Measurements from ENCODE around the gene SATL1. TPM values are rescaled to one million over a fixed set of nuclear protein-coding genes. Genes with fewer than 3 reads are reported as not detected.

SATL1 gene
- total and polyA plus RNA-seq, 2 of the 13 experiments (the other 11 are each of a cell fraction or from before 2014, with no cell fraction given) = not detected

DNA sequence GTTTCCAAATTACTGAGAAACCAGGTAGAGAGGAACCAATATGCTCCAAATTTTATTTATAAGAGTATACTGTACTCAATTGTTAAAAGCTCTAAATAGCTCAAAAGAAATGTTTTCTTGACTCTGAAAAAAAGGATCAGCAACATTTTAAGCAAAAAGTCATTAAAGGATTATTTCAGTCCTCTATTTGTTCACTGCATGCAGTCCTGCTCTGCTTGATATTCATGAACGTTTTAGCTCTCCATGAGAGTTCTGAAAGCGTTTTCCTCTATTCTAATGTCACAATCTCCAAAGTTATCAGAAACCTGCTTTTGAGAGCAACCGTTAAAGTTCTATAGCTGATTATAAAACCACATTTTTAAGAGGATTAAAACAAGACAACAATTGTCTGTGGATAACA, 129.4 kb downstream of the SATL1 start:
- no peaks in the 10 kb centered on the region for H4K20me1 ChIP-seq (ENCODE audit: insufficient read depth, low read length)

More for the DNA sequence above, 129.4 kb downstream of the SATL1 start:
- Histone ChIP-seq H3K4me1 (ENCODE audit: insufficient read depth, low read length) (peaks cover 7% of the 10 kb centered on the region), H3K27ac (ENCODE audit: extremely low read length, insufficient read depth, low read length) (no peak overlapping the region), H3K27me3 (ENCODE audit: control insufficient read depth in 1 of 2, insufficient read depth in 2 of 2, low read length in 2 of 2) (no peaks in the 10 kb centered on the region), H3K4me3 (replicated peaks in 1 of 3; ENCODE audit: insufficient read depth in 1 of 3, low read depth in 2 of 3, low read length in 3 of 3) (no peak overlapping the region), H3K4me2 (ENCODE audit: low read depth, low read length) (no peak overlapping the region), H3K9me3 (ENCODE audit: low read length) (no peaks in the 10 kb centered on the region), H3K9ac (ENCODE audit: insufficient read depth, low read depth, low read length) (no peak overlapping the region), H3K79me2 (ENCODE audit: insufficient read depth, low read length) (no peaks in the 10 kb centered on the region), H3K36me3 (replicated peaks in 1 of 2; ENCODE audit: control insufficient read depth in 1 of 2, insufficient read depth in 2 of 2, low read length in 2 of 2) (no peaks in the 10 kb centered on the region), H2AFZ (ENCODE audit: low read length) (no peak overlapping the region)
- intact Hi-C loops (cut with micrococcal nuclease; ENCODE audit: unreplicated experiment) (no loop called here), in situ Hi-C loops (cut with HindIII; ENCODE audit: extremely low pct_ligation_motif_present, low pct_unique_long_range_greater_than_20kb) (loop anchor here (10.0 kb wide), 1 partner anchor 431 kb away; no protein-coding TSS in a partner anchor)
- no TSS peak for BruUV-seq (replicated peaks)
- CTCF ChIA-PET (ENCODE audit: low intra/inter-chr PET ratio, low total read pairs) = no interaction called here
- DNase-seq (ENCODE audit: low spot score) (no peak), FAIRE-seq (no peak), ATAC-seq (no peak)
- 0% methylated on average over 3 of the region's 3 CpGs for WGBS (ENCODE audit: low lambda C conversion rate)
- TF ChIP-seq AFF4 (CRISPR knock-in tag; IDR thresholded peaks at IDR 0.05) (no peak), CBX1 (IDR thresholded peaks at IDR 0.05; ENCODE audit: low read depth) (no peak), ZNF569 (CRISPR knock-in tag; IDR thresholded peaks at IDR 0.05; ENCODE audit: borderline replicate concordance) (no peak), RAD51 (IDR thresholded peaks at IDR 0.05; ENCODE audit: borderline replicate concordance) (no peak), RFXAP (CRISPR knock-in tag; IDR thresholded peaks at IDR 0.05; ENCODE audit: borderline replicate concordance) (no peak), ZNF3 (CRISPR knock-in tag; IDR thresholded peaks at IDR 0.05) (no peak), HDAC6 (IDR thresholded peaks at IDR 0.05; ENCODE audit: low read depth, low read length) (no peak), TSC22D2 (CRISPR knock-in tag; IDR thresholded peaks at IDR 0.05; ENCODE audit: borderline replicate concordance) (no peak), TCF7 (IDR thresholded peaks at IDR 0.05; ENCODE audit: low read depth) (no peak)
- TF ChIP-seq, protein P1, sequence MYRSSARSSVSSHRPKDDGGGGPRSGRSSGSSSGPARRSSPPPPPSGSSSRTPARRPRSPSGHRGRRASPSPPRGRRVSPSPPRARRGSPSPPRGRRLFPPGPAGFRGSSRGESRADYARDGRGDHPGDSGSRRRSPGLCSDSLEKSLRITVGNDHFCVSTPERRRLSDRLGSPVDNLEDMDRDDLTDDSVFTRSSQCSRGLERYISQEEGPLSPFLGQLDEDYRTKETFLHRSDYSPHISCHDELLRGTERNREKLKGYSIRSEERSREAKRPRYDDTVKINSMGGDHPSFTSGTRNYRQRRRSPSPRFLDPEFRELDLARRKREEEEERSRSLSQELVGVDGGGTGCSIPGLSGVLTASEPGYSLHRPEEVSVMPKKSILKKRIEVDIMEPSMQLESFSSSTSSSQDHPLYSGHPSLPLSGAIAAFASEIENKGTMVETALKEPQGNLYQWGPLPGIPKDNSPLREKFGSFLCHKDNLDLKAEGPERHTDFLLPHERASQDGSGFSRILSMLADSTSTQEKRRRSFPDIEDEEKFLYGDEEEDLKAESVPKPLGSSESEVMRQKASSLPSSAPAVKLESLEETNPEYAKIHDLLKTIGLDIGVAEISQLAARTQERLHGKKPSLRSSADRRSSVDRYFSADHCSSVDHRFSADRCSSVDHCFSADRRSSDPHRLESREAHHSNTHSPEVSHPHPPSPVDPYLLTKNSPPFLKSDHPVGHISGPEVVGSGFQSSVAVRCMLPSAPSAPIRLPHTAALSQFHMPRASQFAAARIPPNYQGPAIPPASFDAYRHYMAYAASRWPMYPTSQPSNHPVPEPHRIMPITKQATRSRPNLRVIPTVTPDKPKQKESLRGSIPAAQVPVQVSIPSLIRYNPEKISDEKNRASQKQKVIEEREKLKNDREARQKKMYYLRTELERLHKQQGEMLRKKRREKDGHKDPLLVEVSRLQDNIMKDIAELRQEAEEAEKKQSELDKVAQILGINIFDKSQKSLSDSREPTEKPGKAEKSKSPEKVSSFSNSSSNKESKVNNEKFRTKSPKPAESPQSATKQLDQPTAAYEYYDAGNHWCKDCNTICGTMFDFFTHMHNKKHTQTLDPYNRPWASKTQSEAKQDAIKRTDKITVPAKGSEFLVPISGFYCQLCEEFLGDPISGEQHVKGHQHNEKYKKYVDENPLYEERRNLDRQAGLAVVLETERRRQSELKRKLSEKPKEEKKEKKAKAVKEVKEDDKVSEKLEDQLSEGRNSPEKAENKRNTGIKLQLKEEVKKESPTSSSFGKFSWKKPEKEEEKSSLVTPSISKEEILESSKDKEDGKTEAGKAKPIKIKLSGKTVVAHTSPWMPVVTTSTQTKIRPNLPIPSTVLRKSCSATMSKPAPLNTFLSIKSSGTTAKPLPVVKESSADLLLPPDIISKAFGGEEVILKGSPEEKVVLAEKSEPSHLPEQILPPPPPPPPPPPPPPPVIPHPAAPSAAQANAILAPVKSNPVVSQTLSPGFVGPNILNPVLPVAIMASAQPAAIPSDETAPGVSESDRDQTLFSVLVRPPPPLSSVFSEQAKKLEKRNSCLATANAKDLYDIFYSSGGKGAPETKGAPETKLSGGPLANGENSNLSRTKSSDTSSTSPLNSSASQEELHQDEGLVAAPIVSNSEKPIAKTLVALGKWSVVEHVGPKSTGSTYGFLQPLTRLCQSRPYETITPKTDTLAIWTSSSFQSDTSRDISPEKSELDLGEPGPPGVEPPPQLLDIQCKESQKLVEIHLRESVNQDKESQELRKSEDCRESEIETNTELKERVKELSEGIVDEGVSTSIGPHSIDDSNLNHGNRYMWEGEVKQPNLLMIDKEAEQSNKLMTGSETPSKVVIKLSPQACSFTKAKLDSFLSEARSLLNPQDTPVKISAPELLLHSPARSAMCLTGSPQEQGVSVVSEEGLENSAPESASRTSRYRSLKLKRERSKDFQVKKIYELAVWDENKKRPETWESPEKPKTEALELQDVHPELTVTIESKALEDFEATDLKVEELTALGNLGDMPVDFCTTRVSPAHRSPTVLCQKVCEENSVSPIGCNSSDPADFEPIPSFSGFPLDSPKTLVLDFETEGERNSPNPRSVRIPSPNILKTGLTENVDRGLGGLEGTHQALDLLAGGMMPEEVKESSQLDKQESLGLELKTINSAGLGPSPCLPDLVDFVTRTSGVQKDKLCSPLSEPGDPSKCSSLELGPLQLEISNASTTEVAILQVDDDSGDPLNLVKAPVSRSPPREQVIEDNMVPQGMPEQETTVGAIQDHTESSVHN (CRISPR knock-in tag; IDR thresholded peaks at IDR 0.05) = no peak
- POLR2A ChIA-PET = no interaction called here

Measured in HepG2 (cell line).